GM19025 (cell line): ENCODE measurements around the gene STEAP1.
A peak's percentile ranks its signal among the peaks of the same experiment; 100 is the strongest.
"Not testable (repeated sequence)": the region's sequence is repeated elsewhere in the genome, so short reads cannot be mapped to it uniquely, and the experiment has no call there.

Source experiments
- ATAC-seq: cut with Tn5 transposase; IDR thresholded peaks from one replicate; pipeline ENCODE4 v1.9.1; 2021; ENCODE audit warnings: mild to moderate bottlenecking, low read depth, moderate library complexity; ENCODE audit not compliant: unreplicated experiment

Gene STEAP1

DNA sequence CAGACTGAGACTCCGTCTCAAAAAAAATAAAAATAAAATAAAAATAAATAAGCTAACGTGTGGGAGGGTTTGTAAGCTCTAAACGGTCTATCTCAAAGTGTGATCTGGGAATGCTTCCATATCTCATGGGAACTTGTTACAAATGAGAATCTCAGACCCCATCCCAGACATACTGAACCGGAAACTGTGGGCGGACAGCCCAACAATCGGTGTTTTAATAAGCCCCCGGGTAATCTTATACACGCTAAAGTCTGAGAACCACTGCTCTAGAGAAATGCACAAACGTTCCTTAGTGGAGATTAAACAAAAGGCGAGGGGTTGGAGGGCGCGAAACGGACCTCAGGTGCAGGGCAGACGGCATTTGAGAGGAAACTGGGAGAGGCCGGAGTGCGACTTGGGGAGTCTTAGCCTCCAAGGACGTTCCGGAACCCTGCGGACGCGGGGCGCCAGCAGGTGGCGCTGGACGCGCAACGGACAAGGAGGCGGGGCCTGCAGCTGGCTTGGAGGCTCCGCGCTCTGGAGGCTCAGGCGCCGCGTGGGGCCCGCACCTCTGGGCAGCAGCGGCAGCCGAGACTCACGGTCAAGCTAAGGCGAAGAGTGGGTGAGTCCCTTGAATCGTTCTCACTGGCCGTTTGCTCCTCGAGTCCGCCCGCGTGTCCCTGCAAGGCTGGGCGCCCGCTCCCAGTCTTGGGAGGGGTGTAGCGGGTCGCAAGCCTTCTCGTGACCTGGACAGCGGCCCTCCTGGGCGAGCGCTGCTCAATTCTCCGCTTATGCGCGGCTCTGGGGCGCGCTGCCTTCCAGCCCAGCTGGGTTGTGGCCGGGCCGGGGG is at the start of gene STEAP1:
Gene STEAP1, plus strand, starts transcription at position 527 of the 829 bp plus-strand sequence. CDS start 5,320 bp downstream, outside the sequence.
- ATAC-seq = peak; percentile 92

DNA sequence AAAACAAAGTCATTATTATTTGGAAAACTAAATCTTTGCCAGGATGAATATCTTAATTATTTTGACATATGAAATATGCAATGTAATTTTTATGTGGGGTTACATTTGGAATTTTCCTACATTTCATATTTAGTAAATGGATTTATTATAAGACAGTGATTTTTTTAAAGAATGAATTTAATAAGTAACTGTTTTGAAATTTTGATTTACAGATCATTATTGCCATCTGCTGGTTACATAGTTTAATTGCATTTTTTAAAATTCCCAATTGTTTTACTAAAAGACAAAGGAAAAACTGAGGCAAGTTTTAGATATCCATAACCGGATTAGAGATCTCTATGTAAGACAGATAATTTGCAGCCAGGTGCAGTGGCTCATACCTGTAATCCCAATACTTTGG is 39.3 kb upstream of the STEAP1 start:
- ATAC-seq = not testable (repeated sequence)

DNA sequence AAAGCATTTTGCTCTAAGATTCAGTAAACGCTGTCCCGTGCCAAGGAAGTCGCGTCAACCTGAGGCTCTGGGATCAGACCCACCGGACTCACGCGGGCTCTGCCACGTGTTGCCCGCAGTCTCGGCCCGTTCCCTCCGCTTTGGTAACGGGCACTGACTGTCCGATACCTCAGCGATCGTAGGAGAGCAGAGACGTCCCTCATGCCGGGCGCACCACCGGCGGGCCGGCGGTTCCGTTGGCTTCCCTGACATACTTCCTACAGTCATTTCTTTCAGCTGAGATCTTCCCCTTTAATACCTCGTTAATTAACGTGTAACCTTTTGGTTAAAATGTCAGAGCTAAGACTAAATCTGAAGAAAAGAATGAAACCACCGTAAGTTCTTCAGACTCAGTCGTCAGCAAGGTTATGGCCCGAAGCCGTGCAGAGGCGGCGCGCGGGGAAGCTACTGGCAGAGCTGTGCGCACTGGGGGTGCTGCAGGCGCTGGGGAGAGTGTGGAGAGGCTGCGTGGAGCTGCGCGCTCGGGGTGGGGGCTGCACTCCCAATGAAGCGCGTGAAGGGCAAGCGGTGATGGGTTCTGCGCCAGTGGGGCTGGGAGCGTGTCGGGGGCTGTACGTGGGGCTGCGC is 35.6 kb upstream of the STEAP1 start:
- ATAC-seq = not testable (repeated sequence)

DNA sequence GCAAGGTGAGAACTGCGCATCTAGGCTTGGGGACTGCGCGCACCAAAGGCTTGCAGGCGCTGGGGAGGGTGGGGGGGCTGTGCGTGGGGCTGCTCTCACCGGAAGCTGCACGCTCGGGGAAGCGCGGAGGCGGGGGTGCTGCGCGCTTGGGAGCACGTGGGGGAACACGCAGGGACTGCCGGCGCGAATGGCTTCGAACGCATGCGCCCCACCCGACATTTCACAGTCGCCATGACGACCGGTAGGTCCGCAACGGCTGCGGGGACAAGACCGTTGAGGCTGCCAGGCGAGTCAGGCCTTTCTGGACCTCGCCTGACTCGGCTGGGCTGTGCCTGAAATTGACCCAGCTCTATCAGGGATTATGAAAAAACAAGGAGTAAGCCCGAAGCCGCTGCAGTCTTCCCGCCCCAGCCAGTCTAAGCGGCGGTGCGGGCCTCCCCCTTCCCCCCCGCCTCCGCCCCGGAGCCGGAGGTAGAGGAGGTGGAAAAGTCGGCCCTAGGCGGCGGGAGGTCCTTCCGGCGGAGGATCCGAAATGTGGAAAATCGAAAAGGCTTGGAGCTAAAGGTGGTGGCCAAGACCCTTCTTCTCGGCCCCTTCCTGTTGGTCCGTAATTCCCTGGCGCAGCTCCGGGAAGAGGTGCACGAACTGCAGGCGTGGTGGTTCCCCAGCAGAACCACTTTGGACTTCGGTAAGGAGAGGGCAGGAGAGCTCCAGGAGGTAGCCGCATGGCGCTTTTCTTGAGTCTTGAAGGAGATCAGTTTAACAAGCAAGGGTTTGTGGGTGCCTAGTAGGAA is 34.9 kb upstream of the STEAP1 start:
- no peak for ATAC-seq

DNA sequence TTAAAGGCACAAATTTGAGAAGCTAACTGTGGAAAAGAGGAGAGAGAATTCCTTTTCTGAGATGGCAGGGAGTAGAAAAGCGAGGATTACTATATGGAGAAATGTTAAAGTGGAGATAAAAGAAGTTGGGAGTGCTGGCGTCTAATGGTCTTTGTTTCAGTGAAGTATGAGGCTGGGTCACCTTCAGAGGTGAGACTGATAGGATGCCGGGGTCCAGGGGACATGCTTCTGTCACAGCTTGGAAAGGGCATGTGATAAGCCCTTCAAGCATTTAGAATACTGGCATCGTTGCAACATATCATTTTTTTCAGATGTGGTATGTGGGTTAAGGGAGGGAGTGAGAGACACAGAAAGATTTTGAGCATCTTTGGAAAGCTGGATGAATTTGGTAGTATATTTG is 34.1 kb upstream of the STEAP1 start:
- not testable (repeated sequence) for ATAC-seq

DNA sequence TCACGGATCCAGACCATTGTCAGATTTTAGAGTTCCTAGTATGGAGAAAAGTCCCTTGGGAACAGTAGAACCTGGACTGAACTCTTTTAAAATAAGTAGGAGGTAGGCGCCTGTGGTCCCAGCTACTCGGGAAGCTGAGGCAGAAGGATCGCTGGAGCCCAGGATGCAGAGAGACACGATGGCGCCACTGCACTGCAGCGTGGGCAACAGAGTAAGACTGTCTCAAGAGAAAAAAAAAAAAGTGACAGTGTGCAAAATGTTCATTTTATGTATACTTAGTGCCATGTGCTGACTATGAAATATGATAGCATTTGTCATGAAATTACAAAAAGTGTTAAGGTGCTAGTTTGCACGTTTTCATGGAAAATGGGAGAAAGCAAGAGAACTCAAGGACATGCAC is 22.5 kb upstream of the STEAP1 start:
- not testable (repeated sequence) for ATAC-seq

DNA sequence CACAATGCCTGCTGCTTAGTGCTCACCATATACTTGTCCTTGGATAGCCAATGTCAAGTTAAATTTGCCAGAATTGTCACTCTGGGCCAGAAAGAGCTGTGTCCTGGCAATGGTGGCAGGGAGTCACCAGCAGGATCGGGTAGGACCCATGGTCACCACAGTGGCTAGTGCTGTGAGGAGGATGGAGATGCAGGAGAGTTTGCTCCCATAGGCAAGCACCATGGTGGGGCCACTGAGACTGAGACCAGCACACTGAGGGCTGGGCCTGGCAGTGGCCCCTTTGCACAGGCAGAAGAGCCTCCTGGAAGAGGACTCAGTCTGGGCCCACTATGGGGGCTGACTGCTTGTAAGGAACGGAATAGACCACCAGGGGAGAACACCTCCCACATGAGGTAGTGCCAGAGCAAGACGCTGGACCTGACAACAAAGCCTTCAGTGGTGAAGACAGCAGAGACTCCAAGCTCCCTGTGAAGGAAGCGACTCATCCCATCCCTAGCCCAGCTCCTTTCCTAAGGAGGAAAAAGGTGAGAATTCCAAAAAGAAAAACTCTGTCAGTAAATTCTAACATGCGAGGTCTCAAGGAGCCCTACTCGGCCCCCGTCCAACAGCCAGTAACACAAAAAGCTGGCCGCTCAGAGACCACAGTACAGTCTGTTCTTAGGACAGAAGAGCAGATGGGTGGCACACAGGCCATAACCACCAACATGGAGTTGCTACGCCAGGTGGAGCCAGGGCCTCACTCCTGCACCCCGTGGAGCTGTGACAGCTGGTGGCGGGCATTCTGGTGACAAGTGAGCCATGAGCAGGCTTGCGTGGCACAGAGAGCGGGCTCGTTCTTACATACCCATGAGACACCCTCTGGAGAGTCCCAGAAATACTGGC is 6.9 kb upstream of the STEAP1 start:
- not testable (repeated sequence) for ATAC-seq

DNA sequence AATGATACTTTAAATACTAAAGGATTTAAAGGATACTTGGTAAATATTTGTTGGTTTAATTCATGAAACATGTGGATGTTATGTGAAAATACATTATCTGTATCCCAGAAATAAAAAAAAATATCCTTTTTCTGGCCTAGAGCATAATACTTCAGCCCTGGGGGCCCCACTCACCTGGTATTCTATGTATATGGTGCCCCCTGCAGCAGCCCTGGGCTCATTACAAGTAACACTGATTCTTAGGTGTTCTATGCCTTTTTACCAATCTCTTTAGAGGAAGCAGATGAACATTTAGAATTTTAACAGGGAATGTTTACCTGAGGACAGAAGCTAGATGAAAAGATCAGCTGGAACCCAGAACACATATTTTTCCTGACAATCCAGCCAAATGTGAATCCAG is 4.8 kb upstream of the STEAP1 start:
- ATAC-seq = not testable (repeated sequence)

DNA sequence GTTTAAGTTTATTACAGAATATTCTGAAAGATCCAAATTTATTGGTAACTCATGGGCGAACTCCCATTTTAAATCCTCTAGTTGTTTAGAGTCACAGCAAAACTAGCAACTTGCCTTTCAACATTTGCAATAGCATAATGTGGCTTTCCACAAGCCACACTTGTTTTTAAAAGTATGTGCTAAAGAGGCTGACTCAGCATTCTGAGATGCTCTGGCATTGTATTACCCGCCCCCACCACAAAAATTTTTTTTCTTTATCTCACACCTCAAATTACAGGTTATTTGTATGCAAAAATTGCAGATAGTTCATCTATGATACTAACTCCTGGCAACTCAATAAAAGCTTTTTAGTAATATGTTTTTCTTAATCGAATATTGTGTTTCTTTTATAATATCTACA is 2.4 kb upstream of the STEAP1 start:
- ATAC-seq = not testable (repeated sequence)

DNA sequence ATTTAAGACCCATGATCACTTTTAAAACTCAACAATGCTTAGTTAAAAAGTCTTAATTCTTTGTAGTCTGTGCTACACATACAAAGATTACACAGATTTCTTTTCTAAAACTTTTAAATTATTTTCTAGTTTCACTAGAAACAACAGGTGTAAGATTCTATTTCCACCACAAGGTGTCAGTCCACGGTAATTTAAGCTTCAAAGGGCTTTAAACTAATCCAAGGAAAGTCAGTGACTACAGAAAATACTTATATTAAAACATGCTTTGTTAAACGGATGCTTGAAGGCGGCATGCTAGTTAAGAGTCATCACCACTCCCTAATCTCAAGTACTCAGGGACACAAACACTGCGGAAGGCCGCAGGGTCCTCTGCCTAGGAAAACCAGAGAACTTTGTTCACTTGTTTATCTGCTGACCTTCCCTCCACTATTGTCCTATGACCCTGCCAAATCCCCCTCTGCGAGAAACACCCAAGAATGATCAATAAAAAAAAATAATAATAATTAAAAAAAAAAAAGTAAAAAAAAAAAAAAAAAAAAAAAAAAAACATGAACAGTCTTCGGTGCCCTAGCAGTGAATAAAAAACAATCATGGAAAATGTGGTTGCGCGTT is 1.5 kb upstream of the STEAP1 start:
- not testable (repeated sequence) for ATAC-seq

- no peak for ATAC-seq
These were observed 937 bp downstream of the STEAP1 start for GRCh38 chr7:90155206-90155605.

- ATAC-seq = not testable (repeated sequence)
These were observed 3.1 kb downstream of the STEAP1 start for GRCh38 chr7:90157331-90157730.

- not testable (repeated sequence) for ATAC-seq
These were observed 3.6 kb downstream of the STEAP1 start for GRCh38 chr7:90157761-90158350.

DNA sequence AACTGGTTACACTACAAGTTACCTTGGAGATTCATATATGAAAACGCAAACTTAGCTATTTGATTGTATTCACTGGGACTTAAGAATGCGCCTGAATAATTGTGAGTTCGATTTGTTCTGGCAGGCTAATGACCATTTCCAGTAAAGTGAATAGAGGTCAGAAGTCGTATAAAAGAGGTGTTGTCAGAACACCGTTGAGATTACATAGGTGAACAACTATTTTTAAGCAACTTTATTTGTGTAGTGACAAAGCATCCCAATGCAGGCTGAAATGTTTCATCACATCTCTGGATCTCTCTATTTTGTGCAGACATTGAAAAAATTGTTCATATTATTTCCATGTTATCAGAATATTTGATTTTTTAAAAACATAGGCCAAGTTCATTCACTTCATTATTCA is 9.3 kb downstream of the STEAP1 start:
- ATAC-seq = no peak

DNA sequence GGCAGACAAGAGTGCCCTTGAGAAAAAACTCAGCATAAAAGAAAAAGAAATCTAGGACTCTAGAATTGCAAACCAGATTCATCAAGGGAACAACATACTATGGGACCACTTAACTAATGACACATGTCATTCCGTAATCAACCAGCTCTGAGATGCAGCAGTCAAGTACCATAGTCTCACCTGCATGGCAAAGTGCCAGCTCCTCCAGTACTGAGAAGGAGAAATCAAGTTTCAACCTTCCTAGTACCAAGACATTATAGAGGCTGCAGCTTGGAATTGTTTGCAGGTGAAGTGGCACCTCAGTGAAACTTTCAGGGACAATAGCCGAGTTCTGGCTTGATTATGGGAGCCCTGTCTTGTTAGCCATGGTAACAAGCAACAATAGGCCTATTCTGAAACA is 11.5 kb downstream of the STEAP1 start:
- ATAC-seq = no peak

DNA sequence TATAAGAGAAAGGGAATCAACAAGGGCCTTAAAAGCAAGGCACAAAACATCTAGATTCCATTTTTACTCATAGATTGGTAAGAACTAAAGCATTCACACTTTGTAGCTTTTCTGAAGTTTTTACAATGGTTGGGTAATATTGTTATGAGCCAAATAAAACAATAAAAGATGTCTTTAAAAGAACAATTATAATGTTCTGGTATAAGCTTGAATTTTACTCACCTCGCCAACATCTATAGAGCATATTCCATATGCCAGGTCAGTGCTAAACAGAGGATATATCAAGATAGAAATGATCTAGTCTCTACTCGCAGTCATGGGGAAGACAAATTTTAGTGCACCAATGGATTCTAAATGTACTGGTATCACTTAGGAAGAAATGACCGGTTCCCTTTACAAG is 11.9 kb downstream of the STEAP1 start:
- no peak for ATAC-seq

DNA sequence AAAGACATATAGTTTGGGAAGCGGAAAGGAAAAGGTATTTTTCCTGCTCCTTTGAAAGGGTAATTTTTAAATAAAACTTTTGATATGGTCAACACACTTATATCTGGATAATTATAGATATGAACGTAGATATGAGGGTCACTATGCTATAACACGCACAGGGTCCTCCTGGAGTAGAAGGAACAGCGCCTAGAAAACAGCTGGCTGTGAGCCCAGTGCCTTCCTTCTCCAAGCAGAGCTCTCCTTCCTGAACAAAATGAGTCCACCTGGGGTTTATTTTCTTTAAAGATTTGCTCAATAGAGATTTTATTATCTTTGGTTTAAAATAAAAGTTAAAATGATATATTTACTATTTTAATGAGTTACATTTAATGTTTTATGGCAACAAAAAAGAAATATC is 13.1 kb downstream of the STEAP1 start:
- ATAC-seq = no peak

GRCh38 chr7:90169891-90170290 is 15.6 kb downstream of the STEAP1 start:
- ATAC-seq = no peak

DNA sequence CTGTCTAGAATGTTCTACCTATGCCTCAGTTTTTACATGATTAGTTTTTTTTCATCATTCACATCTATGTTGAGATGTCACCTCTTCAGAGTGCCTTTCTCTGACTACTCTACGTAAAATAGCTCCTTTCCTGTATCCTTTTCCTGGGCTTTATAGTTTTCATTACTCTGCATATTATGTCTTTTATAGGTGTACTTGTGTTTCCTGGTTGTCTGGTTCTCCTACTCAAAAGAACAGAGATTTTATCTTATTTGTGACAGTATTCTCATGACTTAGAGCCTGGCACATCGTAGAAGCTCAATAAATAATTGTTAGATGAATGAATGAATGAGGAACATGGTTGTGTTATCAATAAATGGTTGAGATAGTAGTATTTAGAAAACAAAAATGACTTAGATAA is 17.9 kb downstream of the STEAP1 start:
- no peak for ATAC-seq
